Brain microvascular endothelial cell (primary cell): Measurements from ENCODE around the gene GAA.

Source experiments
- DNase-seq: peaks from one replicate; pipeline ENCODE4 v3.0.0-alpha.2; 2020
- H3K27ac ChIP-seq: fragments of 250-450 bp; sonication (Bioruptor Pico); 2 replicates; pipeline ENCODE4 v1.5.1; 2020; ENCODE audit warnings: mild to moderate bottlenecking, moderate library complexity
- H3K27me3 ChIP-seq: fragments of 250-450 bp; sonication (Bioruptor Pico); replicated peaks from 2 replicates; pipeline ENCODE4 v1.5.1; 2020; ENCODE audit warnings: mild to moderate bottlenecking
- H3K36me3 ChIP-seq: fragments of 250-450 bp; sonication (Bioruptor Pico); replicated peaks from 2 replicates; pipeline ENCODE4 v1.5.1; 2020; ENCODE audit warnings: mild to moderate bottlenecking
- H3K4me3 ChIP-seq: 2 replicates; pipeline ENCODE4 v1.5.1; 2011; ENCODE audit warnings: low read depth, mild to moderate bottlenecking, control low read depth, low read length, moderate library complexity
- CTCF ChIP-seq: IDR thresholded peaks from 2 replicates; pipeline ENCODE4 v1.5.1; 2011; ENCODE audit warnings: low read depth, mild to moderate bottlenecking, moderate library complexity, low read length, control low read depth, inconsistent platforms; ENCODE audit errors: missing control alignments
- in situ Hi-C: cut with HindIII; loops from 2 replicates; pipeline ENCODE4 v1.10.0; 2017; ENCODE audit warnings: low sequenced_read_pairs, low pct_ligation_motif_present

Gene GAA

DNA sequence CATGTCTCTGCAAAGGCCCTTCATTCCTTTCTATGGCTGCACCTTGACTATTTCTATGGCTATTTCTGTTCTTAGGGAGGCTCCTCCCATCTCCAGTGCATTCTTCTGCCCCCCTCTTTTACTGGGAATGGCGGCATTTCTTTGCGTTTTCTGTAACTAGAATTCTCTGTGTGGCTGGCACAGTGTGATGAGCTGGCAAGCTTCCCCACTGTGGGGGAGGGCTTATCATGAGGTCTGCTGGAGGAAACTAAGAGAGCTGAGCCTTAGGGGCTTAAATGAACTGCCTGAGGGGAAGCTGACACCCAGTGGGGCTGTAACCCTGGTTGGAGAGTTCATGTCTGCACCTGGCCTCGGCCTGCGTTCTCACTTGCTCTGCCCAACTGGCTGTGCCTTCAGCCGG lies 67.0 kb downstream of the GAA start:
- TF ChIP-seq CTCF, result no peak
- peaks cover 4% of the 10 kb centered on the region for H3K27me3 ChIP-seq
- no peak for DNase-seq
- H3K4me3 ChIP-seq, result no peak overlapping the region
- no peak overlapping the region for H3K27ac ChIP-seq
- in situ Hi-C loops, result no loop called here
- H3K36me3 ChIP-seq, result no peaks in the 10 kb centered on the region

- no peaks in the 10 kb centered on the region for H3K36me3 ChIP-seq
- in situ Hi-C loops, result no loop called here
- no peak for DNase-seq
- TF ChIP-seq CTCF, result no peak
- peaks cover 4% of the 10 kb centered on the region for H3K27me3 ChIP-seq
- no peak overlapping the region for H3K4me3 ChIP-seq
- H3K27ac ChIP-seq, result no peak overlapping the region
Measured at GRCh38 chr17:80169107-80169506, 67.7 kb downstream of the GAA start.
